ENCODE results near the gene MYLIP. TPM values are rescaled to one million over a fixed set of nuclear protein-coding genes. Genes with fewer than 3 reads are reported as not detected.
"Not testable (repeated sequence)": the region's sequence is repeated elsewhere in the genome, so short reads cannot be mapped to it uniquely, and the experiment has no call there.

MYLIP gene
- total RNA-seq, 1 donor from 2014 or later = 3.1 TPM

- ATAC-seq (no peak), DNase-seq (ENCODE audit: low spot score) (no peak)
Observed at GRCh38 chr6:16168858-16169257, 40.0 kb downstream of the MYLIP start.

GRCh38 chr6:16171400-16171799 lies 42.5 kb downstream of the MYLIP start:
- DNase-seq (ENCODE audit: low spot score) = no peak
- no peak for ATAC-seq

GRCh38 chr6:16173167-16173940 lies 44.5 kb downstream of the MYLIP start:
- DNase-seq (ENCODE audit: low spot score) = no peak

DNA sequence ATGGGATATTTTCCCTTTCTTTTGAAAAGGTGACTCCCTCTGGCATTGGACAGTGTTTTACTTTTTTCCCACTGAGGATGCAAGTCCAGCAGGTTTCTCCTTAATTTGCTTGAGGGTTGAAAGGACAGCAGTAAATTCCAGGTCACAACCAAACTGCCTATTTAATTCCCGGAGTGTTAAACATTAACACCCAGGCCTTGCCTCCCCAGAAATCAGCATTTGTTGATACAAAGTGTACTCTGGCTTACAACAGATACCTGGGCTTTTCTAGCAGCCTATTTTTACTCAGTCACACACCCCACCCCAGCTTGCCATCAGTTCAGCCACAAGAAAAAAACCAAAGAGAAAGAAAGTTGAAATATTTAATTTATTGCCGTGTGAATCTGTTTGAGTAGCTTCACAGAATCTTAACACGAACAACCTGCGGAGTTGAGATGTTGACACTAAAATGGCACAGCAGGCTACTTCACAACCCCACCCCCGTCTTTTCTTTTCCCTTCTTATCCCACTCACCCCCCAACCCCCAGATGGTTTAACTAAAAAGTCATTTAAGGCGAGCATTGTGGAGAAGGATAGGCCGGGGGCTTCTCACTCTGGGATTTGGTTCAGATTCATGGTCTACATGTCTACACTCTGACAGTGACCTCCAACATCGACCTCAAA lies 45.7 kb downstream of the MYLIP start:
- DNase-seq (ENCODE audit: low spot score) (no peak), ATAC-seq (peak; percentile 71)

More at GRCh38 chr6:16173167-16173940, 44.5 kb downstream of the MYLIP start:
- ATAC-seq = no peak

DNA sequence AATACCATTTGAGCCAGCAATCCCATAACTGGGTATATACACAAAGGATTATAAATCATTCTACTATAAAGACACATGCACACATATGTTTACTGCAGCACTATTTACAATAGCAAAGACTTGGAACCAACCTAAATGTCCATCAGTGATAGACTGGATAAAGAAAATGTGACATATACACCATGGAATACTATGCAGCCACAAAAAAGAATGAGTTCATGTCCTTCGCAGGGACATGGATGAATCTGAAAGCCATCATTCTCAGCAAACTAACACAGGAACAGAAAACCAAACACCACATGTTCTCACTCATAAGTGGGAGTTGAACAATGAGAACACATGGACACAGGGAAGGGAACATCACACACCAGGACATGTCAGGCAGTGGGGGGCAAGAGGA lies 47.7 kb downstream of the MYLIP start:
- not testable (repeated sequence) for ATAC-seq

GRCh38 chr6:16177881-16178280 lies 49.0 kb downstream of the MYLIP start:
- no peak for ATAC-seq
- no peak for DNase-seq (ENCODE audit: low spot score)

More for the DNA sequence above, 47.7 kb downstream of the MYLIP start:
- DNase-seq (ENCODE audit: low spot score) = not testable (repeated sequence)

DNA sequence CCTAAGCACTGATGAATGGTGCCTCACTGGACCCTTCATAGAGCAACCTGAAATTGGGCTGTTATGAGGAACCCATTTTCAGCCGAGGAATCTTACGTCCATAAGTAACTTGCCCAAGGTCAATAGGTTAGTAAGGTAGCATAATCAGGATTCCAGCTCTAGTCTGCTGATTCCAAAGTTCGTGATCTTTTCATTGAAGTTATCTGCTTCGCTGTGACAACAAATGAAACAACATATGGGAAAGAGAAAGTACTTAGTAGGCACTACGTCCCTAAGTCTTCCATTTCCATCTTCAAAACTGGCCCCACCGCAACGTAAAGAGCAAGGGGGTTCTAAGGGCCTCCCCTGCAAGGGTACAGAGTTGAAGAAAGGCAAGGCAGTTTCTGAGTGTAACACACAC lies 49.5 kb downstream of the MYLIP start:
- DNase-seq (ENCODE audit: low spot score) = no peak
- no peak for ATAC-seq

DNA sequence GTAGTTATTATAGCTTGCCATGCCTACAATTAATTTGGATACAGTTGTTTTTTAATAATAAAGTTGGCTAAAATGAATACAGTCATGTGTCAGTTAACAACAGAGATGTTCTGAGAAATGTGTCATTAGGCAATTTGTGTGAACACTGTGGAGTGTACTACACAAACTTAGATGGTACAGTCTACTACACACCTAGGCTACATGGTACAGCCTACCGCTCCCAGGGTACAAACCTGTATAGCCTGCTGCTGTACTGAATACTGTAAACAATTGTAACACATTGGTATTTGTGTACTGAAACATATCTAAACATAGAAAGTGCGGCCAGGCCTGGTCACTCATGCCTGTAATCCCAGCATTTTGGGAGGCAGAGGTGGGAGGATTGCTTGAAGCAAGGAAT lies 50.2 kb downstream of the MYLIP start:
- ATAC-seq = no peak

GRCh38 chr6:16179970-16180431 lies 51.1 kb downstream of the MYLIP start:
- DNase-seq (ENCODE audit: low spot score) = no peak
- ATAC-seq = no peak

More for the DNA sequence above, 50.2 kb downstream of the MYLIP start:
- no peak for DNase-seq (ENCODE audit: low spot score)

DNA sequence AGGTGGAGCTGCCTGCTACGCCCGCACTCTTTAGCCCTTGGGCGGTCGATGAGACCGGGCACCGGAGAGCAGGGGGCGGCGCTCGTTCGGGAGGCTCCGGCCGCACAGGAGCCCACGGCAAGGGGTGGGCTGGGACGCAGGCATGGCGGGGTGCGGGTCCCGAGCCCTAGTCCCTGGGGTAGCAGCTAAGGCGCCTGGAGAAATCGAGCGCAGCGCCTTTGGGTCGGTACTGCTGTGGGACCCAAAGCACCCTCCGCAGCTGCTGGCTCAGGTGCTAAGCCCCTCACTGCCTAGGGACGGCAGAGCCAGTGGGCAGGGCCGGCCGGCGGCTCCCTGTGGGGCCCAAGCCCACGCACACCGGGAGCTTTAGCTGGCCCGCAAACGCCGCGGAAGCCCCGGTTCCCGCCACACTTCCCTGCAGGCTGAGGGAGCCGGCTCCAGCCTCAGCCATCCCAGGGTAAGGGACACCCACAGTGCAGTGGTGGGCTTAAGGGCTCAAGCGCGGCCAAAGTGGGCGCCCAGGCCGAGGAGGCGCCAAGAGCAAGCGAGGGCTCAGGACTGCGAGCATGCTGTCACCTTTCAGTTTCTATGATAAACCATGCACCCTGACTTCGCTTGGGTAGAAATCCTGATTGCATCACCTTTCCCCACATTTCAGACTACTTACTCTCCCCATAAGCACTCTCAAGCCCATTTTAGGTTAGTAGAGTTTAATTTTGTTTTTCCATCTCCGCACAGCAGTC lies 52.0 kb downstream of the MYLIP start:
- DNase-seq (ENCODE audit: low spot score) (no peak), ATAC-seq (no peak)

GRCh38 chr6:16181439-16182297 lies 52.8 kb downstream of the MYLIP start:
- no peak for DNase-seq (ENCODE audit: low spot score)
- no peak for ATAC-seq

GRCh38 chr6:16183187-16183664 lies 54.3 kb downstream of the MYLIP start:
- peak; percentile 74 for ATAC-seq
- no peak for DNase-seq (ENCODE audit: low spot score)

DNA sequence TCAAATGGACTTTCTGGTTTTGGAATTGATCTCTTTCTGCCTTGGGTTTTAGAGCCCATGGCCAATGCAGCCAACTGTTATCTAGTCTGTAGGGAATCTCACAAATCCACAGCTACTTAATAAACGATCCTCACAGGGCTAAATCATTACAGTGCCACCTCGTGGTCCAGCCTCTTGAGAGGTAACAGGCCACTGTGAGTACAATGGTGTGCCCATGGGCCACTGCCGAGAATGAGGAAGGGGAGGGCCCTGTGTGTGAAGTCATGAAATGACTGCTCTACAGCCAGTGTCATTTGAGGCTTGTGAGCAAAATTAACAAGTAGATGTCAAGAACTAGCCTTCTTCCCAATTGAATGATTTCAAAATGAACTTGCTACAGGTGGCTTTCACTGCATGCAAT lies 55.2 kb downstream of the MYLIP start:
- DNase-seq (ENCODE audit: low spot score) = no peak
- ATAC-seq = peak; percentile 93

DNA sequence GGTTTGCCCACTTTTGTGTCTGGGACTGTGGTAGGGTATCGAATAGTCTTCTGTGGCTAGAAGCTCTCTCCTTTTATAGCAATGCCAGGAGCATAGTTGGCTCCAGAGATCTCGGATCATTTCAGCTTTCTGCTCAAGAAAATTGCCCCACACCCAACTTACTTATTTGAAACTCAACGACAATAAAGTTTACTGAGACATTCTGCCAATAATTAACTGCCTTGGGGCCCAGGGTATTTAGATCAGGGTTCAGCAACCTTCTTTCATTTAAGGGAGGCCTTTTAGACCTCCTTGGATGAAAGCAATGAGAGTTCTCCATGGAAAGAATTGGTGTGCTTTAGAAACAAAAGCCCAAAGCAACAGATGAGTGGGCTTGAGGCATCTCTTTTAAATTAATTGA lies 55.7 kb downstream of the MYLIP start:
- DNase-seq (ENCODE audit: low spot score) (no peak), ATAC-seq (no peak)

- ATAC-seq (peak; percentile 28), DNase-seq (ENCODE audit: low spot score) (no peak)
Observed at GRCh38 chr6:16187176-16187575, 58.3 kb downstream of the MYLIP start.

DNA sequence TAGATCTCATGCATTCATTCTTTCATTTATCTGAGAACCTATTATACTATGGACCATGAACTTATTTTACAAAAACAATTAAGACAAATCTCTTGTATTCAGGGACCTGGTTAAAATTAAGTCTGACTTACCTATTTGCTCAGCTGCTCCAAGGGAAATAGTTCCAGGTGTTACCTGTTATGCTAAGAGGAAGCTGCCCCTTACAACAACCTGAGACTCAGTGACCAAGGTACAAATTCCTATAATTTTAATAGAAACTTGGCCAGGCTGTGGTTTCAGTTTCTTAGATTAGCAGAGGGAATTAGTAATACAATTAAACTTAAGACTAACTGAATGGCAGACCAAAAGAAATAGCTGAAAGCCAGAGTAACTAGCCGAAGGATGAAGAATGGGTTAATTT lies 61.3 kb downstream of the MYLIP start:
- DNase-seq (ENCODE audit: low spot score) = no peak
- no peak for ATAC-seq

GRCh38 chr6:16196260-16196983 lies 67.5 kb downstream of the MYLIP start:
- ATAC-seq (no peak), DNase-seq (ENCODE audit: low spot score) (no peak)

GRCh38 chr6:16196984-16197546 lies 68.2 kb downstream of the MYLIP start:
- DNase-seq (ENCODE audit: low spot score) = no peak

More at GRCh38 chr6:16196984-16197546, 68.2 kb downstream of the MYLIP start:
- no peak for ATAC-seq
